ENCODE results near the gene PDZRN3.

DNA sequence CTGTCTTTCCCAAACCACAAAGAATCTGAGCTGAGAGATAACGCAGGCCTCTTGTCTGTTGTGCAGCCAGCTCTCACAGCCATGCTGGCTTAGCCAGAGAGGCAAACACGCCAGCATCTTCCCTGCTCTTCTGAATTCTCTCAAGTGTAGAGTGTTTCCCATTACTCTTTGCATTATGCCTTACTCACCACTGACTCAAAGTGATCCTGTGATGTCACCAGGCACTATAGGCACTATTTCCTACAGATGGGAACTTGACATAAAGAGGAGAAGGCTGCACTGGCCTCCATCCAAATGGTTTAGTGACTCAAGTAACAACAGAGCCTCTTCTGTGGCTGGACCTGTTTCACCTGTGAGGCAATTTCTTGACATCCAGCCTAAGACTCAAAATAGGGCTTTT lies 44.4 kb downstream of the PDZRN3 start:
- TF ChIP-seq HDGF (IDR thresholded peaks at IDR 0.05; ENCODE audit: borderline replicate concordance) (no peak), ELF4 (IDR thresholded peaks at IDR 0.05) (no peak), ARNT (IDR thresholded peaks at IDR 0.05) (no peak), FOXM1 (IDR thresholded peaks at IDR 0.05; ENCODE audit: borderline replicate concordance) (no peak), LEF1 (IDR thresholded peaks at IDR 0.05; ENCODE audit: borderline replicate concordance) (no peak)
